Psoas muscle (tissue), 8 donors: ENCODE results near the gene PCK1. TPM values are rescaled to one million over a fixed set of nuclear protein-coding genes. Genes with fewer than 3 reads are reported as not detected.

Experiments used
- ATAC-seq, 4 donors: fragments of 200-7000 bp; cut with Tn5 transposase; one replicate each; pipeline ENCODE4 v1.9.1; 2020; ENCODE audit warnings: moderate library complexity in 3 of 4, mild to moderate bottlenecking in 2 of 4
- DNase-seq, 2 donors: peaks; one replicate each; pipeline ENCODE4 v3.0.0-alpha.2; 2020
- H3K27ac ChIP-seq: fragments of 200-600 bp; one replicate; pipeline ENCODE4 v1.8.0; 2022
- H3K27me3 ChIP-seq, 3 donors: fragments of 200-600 bp in 1 of 3; one replicate each; pipeline versions ENCODE4 v1.6.1 to v1.8.0; 2013 to 2022; ENCODE audit warnings: low read length in 2 of 3, mild to moderate bottlenecking in 2 of 3, moderate library complexity in 1 of 3; ENCODE audit not compliant: insufficient read depth in 3 of 3
- H3K36me3 ChIP-seq, 2 donors: fragments of 200-600 bp in 1 of 2; one replicate each; pipeline versions ENCODE4 v1.6.1 to v1.8.0; 2013 to 2022; ENCODE audit warnings: low read depth in 1 of 2, mild to moderate bottlenecking in 1 of 2, moderate library complexity in 1 of 2; ENCODE audit not compliant: insufficient read depth in 1 of 2
- H3K4me1 ChIP-seq: fragments of 200-600 bp; one replicate; pipeline ENCODE4 v1.8.0; 2022
- H3K4me3 ChIP-seq: fragments of 200-600 bp; one replicate; pipeline ENCODE4 v1.8.0; 2022; ENCODE audit warnings: mild to moderate bottlenecking
- H3K9me3 ChIP-seq: fragments of 200-600 bp; one replicate; pipeline ENCODE4 v1.8.0; 2022
- WGBS, 3 donors: extraction: QIAGEN DNeasy Blood & Tissue Kit; methylation state at CpG; one replicate each; pipeline versions ENCODE4 v1.1.6 to v1.1.7; 2013; 5-methylcytosine and 5-hydroxymethylcytosine counted together
- intact Hi-C, 2 donors: fragments of 100-400 bp; cut with DNase I; formaldehyde crosslinking; loops; one replicate each; pipeline versions ENCODE4 v1.11.0 to v1.14.2; 2022
- polyA plus RNA-seq, 3 donors: library from polyadenylated mRNA; stranded (reverse); fragments of 200-250 nt; gene quantifications; one replicate each; pipeline ENCODE4 v1.2.3, GENCODE V29; 2013
- total RNA-seq, 4 donors: library from RNA; stranded (reverse); fragmentation: NEBNext Ultra II Directional in 2 of 4; extraction: Animal tissue kit (Norgen Biotek cat#: 25700) in 2 of 4; gene quantifications; one replicate each; pipeline versions ENCODE4 v1.2.1 to v1.2.4, GENCODE V29; 2021 to 2023
- TF ChIP-seq, protein P1 (sequence below): fragments of 200-600 bp; IDR thresholded peaks from one replicate; pipeline ENCODE4 v1.8.0; 2022; ENCODE audit warnings: antibody characterized with exemption
- donor health status: healthy with polysubstance abuse.
- donor health status: DM: no; HTN: no; CAD: no; lungs with moderate emphysema.
- donor health status: Bipolar disorder and iron deficiency.
- donor health status: healthy.
- donor health status: DM: yes; HTN: yes; CAD: no.
- donor health status: DM: no; HTN: no; CAD: no.
- donor health status: DM: no; HTN: no; CAD: no.
- donor health status: DM: yes; HTN: yes; CAD: no.

The PCK1 gene
- total and polyA plus RNA-seq, 7 donors: 0.24 to 0.81 (median 0.41) TPM

DNA sequence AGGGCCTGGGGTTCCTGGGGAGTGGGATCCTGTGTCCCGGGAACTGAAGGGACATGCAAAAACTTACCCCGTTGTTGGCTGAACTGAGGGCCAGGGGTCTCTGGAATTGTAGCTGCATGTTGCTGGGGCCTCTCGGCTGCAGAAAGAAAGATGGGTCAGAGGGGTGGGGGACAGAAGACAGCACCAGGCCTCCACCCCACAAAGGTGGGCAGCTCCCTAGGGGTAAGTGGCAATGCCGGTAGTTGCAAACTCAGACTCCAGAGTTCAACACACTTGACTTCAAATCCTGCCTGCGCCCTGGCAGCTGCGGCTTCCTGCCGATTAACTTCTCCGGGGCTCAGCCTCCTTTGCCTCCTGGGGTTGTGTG lies 54.5 kb downstream of the PCK1 start:
- ATAC-seq: no peak
- H3K9me3 ChIP-seq: no peaks in the 10 kb centered on the region
- no peaks in the 10 kb centered on the region for H3K36me3 ChIP-seq
- no peak overlapping the region for H3K4me3 ChIP-seq
- intact Hi-C loops: no loop called here
- H3K27me3 ChIP-seq: peaks cover 0 to 18% (median 2%) of the 10 kb centered on the region in 3 donors
- TF ChIP-seq, protein P1, sequence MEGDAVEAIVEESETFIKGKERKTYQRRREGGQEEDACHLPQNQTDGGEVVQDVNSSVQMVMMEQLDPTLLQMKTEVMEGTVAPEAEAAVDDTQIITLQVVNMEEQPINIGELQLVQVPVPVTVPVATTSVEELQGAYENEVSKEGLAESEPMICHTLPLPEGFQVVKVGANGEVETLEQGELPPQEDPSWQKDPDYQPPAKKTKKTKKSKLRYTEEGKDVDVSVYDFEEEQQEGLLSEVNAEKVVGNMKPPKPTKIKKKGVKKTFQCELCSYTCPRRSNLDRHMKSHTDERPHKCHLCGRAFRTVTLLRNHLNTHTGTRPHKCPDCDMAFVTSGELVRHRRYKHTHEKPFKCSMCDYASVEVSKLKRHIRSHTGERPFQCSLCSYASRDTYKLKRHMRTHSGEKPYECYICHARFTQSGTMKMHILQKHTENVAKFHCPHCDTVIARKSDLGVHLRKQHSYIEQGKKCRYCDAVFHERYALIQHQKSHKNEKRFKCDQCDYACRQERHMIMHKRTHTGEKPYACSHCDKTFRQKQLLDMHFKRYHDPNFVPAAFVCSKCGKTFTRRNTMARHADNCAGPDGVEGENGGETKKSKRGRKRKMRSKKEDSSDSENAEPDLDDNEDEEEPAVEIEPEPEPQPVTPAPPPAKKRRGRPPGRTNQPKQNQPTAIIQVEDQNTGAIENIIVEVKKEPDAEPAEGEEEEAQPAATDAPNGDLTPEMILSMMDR: no peak
- DNase-seq: peak in 1 of 2 donors; percentile 21
- whole genome bisulfite sequencing, 3 donors: 71% methylated on average over 8 of the region's 8 CpGs
- no peak overlapping the region for H3K27ac ChIP-seq
- no peaks in the 10 kb centered on the region for H3K4me1 ChIP-seq

DNA sequence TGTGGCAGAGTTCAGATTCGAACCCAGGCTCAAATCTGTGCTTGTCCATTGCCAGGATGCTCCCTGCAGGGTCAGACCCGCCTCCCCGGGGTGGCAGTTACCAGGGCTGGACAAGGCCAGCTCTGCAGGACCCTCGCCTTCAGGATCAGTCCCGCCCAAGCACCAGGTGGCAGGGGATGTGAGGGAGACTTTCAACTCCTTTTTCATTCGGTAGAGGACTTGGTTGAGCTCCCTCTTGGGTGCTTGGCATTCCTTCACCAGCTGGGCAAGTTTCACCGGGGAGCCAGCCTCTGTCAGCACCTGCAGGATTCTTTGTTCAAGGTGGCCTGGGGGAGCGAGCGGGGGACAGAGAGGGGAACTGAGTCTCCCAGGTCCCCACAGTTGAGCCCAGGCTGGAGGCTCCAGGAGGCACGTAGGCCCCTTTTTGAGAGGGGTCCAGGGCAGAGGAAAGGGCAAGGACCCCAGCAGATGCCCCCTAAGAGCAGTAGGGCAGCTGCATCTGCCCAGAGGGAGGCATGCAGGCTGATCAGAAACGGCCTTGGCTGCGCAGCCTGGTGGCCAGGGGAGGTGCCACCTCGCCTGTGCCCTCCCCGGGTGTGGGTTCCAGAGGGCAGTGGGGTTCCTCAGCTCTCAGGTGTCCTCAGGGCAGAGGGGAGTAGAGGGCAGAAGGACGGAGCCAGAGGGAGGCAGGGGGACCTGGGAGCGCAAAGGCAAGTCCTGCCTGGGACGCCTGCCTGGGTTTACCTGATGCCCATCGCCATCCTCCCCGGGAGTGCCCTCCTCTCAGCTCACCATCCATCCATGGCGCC lies 55.4 kb downstream of the PCK1 start:
- Histone ChIP-seq H3K27me3 (peaks cover 0 to 9% (median 0%) of the 10 kb centered on the region in 3 donors), H3K27ac (no peak overlapping the region), H3K9me3 (no peaks in the 10 kb centered on the region), H3K36me3 (no peaks in the 10 kb centered on the region), H3K4me3 (no peak overlapping the region), H3K4me1 (no peaks in the 10 kb centered on the region)
- TF ChIP-seq, protein P1: no peak
- WGBS, 3 donors: 82 to 85% (median 82%) methylated on average over 19 to 20 of the region's 20 CpGs
- intact Hi-C loops: no loop called here
- no peak for ATAC-seq
- peak in 1 of 2 donors; percentile 42 for DNase-seq

DNA sequence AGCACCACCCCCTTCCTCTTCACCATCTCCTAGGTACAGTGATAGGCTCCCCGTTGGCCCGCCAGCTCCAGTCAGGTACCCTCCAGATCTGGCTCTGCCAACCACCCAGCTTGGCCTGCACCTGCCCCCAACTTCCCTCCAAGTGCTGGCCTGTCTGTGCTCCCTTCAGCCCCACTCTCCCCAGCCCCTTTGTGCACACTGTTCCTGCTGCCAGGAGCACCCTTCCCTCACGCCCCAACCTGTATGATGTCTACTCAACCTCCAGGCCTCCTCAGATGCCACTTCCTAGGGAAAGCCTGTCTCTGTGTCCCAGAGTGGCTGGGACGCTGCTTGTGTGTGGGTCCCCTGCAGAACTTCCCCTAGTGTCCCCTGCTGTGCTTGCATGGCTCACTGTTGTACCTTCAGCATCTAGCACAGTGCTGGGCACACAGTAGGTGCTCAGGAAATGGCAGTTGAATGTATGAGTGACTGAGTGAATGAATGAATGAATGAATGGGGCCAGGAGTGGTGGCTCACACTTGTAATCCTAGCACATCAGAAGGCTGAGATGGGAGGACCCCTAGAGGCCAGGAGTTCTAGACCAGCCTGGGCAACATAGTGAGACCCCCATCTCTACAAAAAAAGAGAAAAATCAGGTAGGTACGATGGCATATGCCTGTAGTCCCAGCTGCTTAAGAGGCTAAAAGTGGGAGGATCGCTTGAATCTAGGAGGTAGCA lies 56.3 kb downstream of the PCK1 start:
- Histone ChIP-seq H3K27me3 (peaks cover 0 to 6% (median 0%) of the 10 kb centered on the region in 3 donors), H3K36me3 (no peaks in the 10 kb centered on the region), H3K9me3 (no peaks in the 10 kb centered on the region), H3K4me3 (no peak overlapping the region), H3K4me1 (no peaks in the 10 kb centered on the region), H3K27ac (no peak overlapping the region)
- intact Hi-C loops: no loop called here
- ATAC-seq (no peak), DNase-seq (peak in 1 of 2 donors; percentile 38)
- TF ChIP-seq, protein P1: no peak
- WGBS, 3 donors: 85 to 90% (median 89%) methylated on average over 6 of the region's 6 CpGs

Other genes with a start within 250 kb of the PCK1 start
- gene SPO11, start 231.3 kb upstream of the PCK1 start, total RNA-seq: not detected
- not detected for gene SPO11, start 231.3 kb upstream of the PCK1 start, polyA plus RNA-seq
- 10 to 100 TPM in 3 of 4 donors, 1 to 10 TPM in 1; 9.1 to 17.3 (median 14.4) TPM for gene RAE1, start 209.9 kb upstream of the PCK1 start, total RNA-seq
- gene RAE1, start 209.9 kb upstream of the PCK1 start, polyA plus RNA-seq: 10 to 100 TPM; 13.9 to 23.6 (median 18.9) TPM
- 100 to 1,000 TPM in 2 of 4 donors, 10 to 100 TPM in 2; 73.2 to 202 (median 93.0) TPM for gene RBM38, start 169.7 kb upstream of the PCK1 start, total RNA-seq
- gene RBM38, start 169.7 kb upstream of the PCK1 start, polyA plus RNA-seq: 100 to 1,000 TPM; 135 to 308 (median 144) TPM
- not detected for gene CTCFL, start 36.0 kb upstream of the PCK1 start, total RNA-seq
- not detected for gene CTCFL, start 36.0 kb upstream of the PCK1 start, polyA plus RNA-seq
- under 1 TPM in 2 of 4 donors, not detected in 2; 0.24 to 0.50 TPM for gene ZBP1, start 59.3 kb downstream of the PCK1 start, total RNA-seq
- gene ZBP1, start 59.3 kb downstream of the PCK1 start, polyA plus RNA-seq: under 1 TPM; 0.07 to 0.20 (median 0.17) TPM
- 10 to 100 TPM in 3 of 4 donors, 1 to 10 TPM in 1; 8.9 to 19.5 (median 15.6) TPM for gene PMEPA1, start 148.9 kb downstream of the PCK1 start, total RNA-seq
- gene PMEPA1, start 148.9 kb downstream of the PCK1 start, polyA plus RNA-seq: 10 to 100 TPM; 17.1 to 34.0 (median 30.7) TPM